Stimulated activated naive CD8-positive, alpha-beta T cell treated with anti-CD3 and anti-CD28 coated beads, Interleukin-15, amount 100 ng/mL, for 72 hours (primary cell): ENCODE results near the gene VWC2.
A peak's percentile ranks its signal among the peaks of the same experiment; 100 is the strongest.
"Not testable (repeated sequence)": the region's sequence is repeated elsewhere in the genome, so short reads cannot be mapped to it uniquely, and the experiment has no call there.

ENCODE experiments used
- ATAC-seq: fragments of 150-1000 bp; cut with Tn5 transposase; 2 replicates; pipeline ENCODE4 v1.10.0; 2021; ENCODE audit warnings: mild to moderate bottlenecking, moderate library complexity
- DNase-seq, 2 donors: peaks; one replicate each; pipeline ENCODE4 v3.0.0; 2021 to 2022
- H3K27ac Mint-ChIP-seq, 2 donors: one replicate each; pipeline ENCODE4 v1.8.0; 2022; ENCODE audit warnings: mild to moderate bottlenecking in 2 of 2, mixed read lengths in 2 of 2, moderate library complexity in 2 of 2
- H3K27me3 Mint-ChIP-seq: one replicate; pipeline ENCODE4 v1.8.0; 2022; ENCODE audit warnings: mixed read lengths
- H3K4me1 Mint-ChIP-seq: one replicate; pipeline ENCODE4 v1.8.0; 2022; ENCODE audit warnings: mild to moderate bottlenecking, mixed read lengths
- H3K4me3 Mint-ChIP-seq, 2 donors: one replicate each; pipeline ENCODE4 v1.8.0; 2022; ENCODE audit warnings: mild to moderate bottlenecking in 2 of 2, mixed read lengths in 2 of 2, moderate library complexity in 1 of 2
- H3K9me3 Mint-ChIP-seq, 2 donors: one replicate each; pipeline ENCODE4 v1.8.0; 2022; ENCODE audit warnings: mixed read lengths in 2 of 2

Gene VWC2

DNA sequence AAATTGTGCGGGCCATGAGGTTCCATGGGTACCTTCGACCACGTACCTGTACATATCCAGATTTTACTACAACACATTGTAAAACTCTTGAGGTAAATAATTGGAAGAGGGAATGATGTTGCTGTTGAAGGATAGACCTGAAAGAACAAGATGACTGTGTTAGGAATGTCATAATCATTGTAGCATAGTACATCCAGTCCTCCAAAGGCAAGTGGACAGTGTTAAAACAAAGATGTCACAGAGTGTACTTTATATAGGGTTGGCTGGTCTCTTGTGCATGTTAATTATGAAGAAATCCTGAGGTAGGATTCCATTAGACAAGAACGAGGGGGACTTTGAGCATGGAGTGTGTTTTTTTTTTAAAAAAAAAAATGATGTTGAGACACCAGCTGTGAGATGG is 30.4 kb downstream of the VWC2 start:
- DNase-seq (no peak), ATAC-seq (no peak)
- Mint-ChIP-seq H3K4me1 (no peaks in the 10 kb centered on the region), H3K9me3 (no peaks in the 10 kb centered on the region), H3K4me3 (no peak overlapping the region), H3K27me3 (peaks cover 7% of the 10 kb centered on the region), H3K27ac (no peak overlapping the region)

DNA sequence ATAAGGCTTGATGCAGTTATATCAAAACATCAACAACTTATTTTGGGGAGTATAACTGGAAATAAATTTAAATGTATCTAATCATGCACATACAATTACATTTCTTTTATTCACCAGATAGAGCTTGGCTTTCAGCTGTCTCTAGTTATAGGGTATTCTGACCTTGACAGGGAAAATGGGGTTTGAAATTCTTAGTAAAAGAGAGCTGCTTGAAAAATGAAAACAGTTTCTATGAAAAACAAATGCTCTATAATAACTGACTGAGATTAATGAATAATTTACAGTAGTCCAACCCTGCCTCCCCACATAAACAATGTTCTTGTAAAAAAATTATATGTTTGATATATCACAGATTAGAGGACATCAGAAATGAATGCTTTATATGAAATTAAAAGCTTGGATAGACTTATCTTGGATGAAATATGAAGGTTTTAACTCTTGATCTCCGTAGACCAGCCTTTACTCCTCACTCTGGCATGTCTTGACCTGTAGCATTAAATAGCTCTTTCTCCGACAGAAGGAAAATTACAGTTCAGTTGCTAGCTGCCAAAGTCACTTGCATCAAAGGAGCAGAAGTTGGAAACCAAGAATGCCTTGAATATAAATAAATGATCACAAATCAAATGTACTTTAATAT is 32.1 kb downstream of the VWC2 start:
- Mint-ChIP-seq H3K27me3 (peaks cover 7% of the 10 kb centered on the region), H3K4me1 (no peaks in the 10 kb centered on the region), H3K9me3 (no peaks in the 10 kb centered on the region), H3K27ac (no peak overlapping the region), H3K4me3 (no peak overlapping the region)
- no peak for DNase-seq
- ATAC-seq: no peak

DNA sequence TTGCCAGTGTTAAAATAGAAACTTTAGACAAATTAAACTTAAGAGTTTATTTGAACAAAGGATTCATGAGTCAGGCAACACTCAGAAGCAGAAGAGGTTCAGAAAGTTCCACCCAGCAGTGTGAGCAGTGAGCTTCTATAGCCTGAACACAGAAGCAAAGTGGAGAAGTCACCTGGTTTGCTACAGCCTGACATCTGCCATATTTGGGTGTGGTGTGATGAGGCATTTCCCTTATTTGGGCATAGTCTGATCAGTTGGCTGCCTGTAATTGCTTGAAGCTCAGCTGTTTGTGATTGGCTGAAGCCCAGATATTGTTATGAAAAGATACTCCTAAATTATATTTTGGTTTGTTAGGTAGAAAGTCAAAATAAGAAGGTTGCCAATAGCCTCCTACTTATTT is 39.1 kb downstream of the VWC2 start:
- H3K4me1 Mint-ChIP-seq: no peaks in the 10 kb centered on the region
- no peaks in the 10 kb centered on the region for H3K27me3 Mint-ChIP-seq
- ATAC-seq (no peak), DNase-seq (no peak)
- no peak overlapping the region for H3K27ac Mint-ChIP-seq
- no peaks in the 10 kb centered on the region for H3K9me3 Mint-ChIP-seq
- no peak overlapping the region for H3K4me3 Mint-ChIP-seq

GRCh38 chr7:49817279-49817678 is 43.8 kb downstream of the VWC2 start:
- Mint-ChIP-seq H3K9me3 (no peaks in the 10 kb centered on the region), H3K4me3 (no peak overlapping the region), H3K4me1 (no peaks in the 10 kb centered on the region), H3K27ac (no peak overlapping the region), H3K27me3 (no peaks in the 10 kb centered on the region)
- ATAC-seq: no peak
- DNase-seq: no peak

DNA sequence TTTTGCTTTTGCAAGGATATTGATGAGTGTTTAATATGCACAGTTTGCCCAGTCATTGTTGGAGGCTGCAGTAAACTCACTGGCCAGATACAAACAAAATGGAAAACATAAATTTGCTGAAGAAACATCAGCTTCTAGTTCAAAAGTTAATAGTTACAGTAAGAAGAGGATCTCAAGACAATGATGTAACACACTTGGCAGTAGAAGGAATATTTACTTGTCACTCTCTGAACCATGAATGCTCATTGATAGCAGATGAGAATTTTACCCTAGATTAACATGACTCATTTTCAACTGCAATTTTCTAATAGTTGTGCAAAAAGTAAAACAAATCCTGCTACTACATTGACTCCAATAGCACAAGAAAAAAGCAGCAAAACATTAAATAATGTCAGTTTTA is 47.7 kb downstream of the VWC2 start:
- Mint-ChIP-seq H3K4me1 (no peaks in the 10 kb centered on the region), H3K9me3 (peaks cover 0 to 13% of the 10 kb centered on the region in 2 donors), H3K27ac (no peak overlapping the region), H3K4me3 (no peak overlapping the region), H3K27me3 (no peaks in the 10 kb centered on the region)
- ATAC-seq (no peak), DNase-seq (no peak)

DNA sequence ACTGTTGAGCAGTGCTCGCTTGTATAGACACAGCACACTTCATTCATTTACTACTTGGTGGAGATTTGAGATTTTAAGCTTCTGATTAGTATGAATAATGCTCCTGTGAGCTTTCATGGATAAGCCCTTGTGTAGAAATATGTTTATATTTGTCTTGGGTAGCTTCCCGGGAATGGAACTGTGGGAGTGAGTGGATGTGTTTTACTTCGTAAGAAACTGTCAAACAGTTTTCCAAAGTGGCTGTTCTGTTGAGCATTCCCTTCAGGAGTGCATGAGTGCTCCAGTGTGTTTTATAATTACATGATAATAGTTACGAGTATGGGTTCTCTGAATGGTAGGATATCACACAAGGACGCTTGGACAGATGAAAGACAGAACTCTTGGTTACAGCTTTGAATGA is 49.4 kb downstream of the VWC2 start:
- Mint-ChIP-seq H3K9me3 (peaks cover 0 to 13% of the 10 kb centered on the region in 2 donors), H3K4me3 (no peak overlapping the region)
- ATAC-seq: no peak

GRCh38 chr7:49823566-49823965 is 50.1 kb downstream of the VWC2 start:
- Mint-ChIP-seq H3K27me3 (no peaks in the 10 kb centered on the region), H3K9me3 (peaks cover 0 to 13% of the 10 kb centered on the region in 2 donors), H3K27ac (no peak overlapping the region), H3K4me1 (no peaks in the 10 kb centered on the region), H3K4me3 (no peak overlapping the region)
- no peak for DNase-seq
- no peak for ATAC-seq

More for the DNA sequence above, 49.4 kb downstream of the VWC2 start:
- Mint-ChIP-seq H3K4me1 (no peaks in the 10 kb centered on the region), H3K27ac (no peak overlapping the region), H3K27me3 (no peaks in the 10 kb centered on the region)
- no peak for DNase-seq

DNA sequence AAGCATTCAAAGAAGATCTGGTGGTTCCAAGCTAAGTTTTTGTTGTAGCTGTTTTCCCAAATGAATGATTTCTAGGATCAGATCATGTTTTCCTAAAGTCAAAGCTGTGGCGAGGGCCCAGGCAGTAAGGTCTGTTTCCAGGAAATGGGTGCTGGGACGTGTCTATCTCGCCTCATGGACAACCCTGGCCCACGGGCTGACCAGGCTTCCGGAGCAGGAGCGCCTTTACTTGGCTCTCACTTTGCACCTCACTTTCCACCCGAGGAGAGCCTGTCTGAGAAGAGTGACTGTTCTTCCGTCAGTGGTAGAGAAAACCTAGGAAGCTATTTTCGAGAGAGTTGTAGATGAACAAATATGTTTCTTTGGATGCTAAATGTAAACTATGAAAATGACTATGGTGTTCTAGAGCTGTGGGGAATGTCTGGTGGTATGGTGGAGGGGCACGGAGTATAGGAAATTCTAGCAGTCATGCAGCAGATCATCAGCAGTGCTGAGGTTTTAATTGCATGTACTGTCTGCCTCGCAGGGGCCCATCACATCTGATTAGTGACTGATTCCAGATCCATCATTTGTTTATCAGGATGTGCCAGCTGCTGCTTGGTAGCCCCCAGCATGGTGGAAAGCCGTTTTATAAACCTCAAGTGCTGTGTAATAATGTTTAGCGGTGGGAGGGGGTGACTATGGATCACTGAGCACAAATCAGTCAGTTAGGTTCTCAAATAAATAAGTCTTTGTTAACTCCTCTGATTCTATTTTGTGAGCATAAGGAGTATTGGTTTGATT is 66.6 kb downstream of the VWC2 start:
- peaks cover 12% of the 10 kb centered on the region for H3K27me3 Mint-ChIP-seq
- H3K27ac Mint-ChIP-seq: no peak overlapping the region
- no peak overlapping the region for H3K4me3 Mint-ChIP-seq

DNA sequence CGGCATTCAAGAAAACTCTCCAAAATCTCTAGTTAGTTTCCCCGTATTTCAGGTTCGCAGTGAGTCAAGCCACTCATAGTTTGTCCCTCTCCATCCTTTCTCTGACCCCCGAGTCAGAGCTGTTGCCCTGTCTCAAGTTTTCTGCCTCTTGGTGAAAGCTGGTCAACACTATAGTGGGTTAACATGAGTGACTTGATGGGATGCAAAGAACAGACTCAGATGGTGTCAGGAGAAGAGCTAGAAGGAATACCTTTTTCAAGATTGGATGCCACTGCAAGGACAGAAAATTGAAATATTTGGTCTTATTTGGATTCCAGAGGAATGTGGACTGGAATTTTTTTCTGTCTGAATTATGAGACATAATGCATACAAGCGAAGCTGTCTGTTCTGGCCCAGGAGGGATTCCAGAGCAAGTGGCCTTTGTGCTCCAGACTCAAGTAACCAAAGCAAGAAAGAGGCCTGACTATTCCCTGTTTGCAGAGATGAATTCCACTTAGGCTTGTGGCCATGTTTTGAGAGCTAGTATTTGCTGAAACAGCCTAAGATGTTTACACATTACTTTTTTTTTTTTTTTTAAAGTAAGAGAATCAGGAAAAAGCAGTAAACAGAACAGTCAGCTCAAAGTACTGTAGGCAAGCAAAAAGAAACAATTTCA is 67.4 kb downstream of the VWC2 start:
- no peaks in the 10 kb centered on the region for H3K4me1 Mint-ChIP-seq
- no peak overlapping the region for H3K27ac Mint-ChIP-seq
- no peak for DNase-seq
- H3K27me3 Mint-ChIP-seq: peaks cover 12% of the 10 kb centered on the region
- no peak overlapping the region for H3K4me3 Mint-ChIP-seq
- H3K9me3 Mint-ChIP-seq: no peaks in the 10 kb centered on the region
- ATAC-seq: no peak

More for the DNA sequence above, 66.6 kb downstream of the VWC2 start:
- no peak for ATAC-seq
- no peak for DNase-seq
- Mint-ChIP-seq H3K4me1 (no peaks in the 10 kb centered on the region), H3K9me3 (no peaks in the 10 kb centered on the region)

GRCh38 chr7:49845626-49846025 is 72.2 kb downstream of the VWC2 start:
- no peak overlapping the region for H3K4me3 Mint-ChIP-seq
- DNase-seq (no peak), ATAC-seq (no peak)
- peaks cover 13% of the 10 kb centered on the region for H3K27me3 Mint-ChIP-seq
- H3K9me3 Mint-ChIP-seq: no peaks in the 10 kb centered on the region
- H3K27ac Mint-ChIP-seq: no peak overlapping the region
- H3K4me1 Mint-ChIP-seq: no peaks in the 10 kb centered on the region

DNA sequence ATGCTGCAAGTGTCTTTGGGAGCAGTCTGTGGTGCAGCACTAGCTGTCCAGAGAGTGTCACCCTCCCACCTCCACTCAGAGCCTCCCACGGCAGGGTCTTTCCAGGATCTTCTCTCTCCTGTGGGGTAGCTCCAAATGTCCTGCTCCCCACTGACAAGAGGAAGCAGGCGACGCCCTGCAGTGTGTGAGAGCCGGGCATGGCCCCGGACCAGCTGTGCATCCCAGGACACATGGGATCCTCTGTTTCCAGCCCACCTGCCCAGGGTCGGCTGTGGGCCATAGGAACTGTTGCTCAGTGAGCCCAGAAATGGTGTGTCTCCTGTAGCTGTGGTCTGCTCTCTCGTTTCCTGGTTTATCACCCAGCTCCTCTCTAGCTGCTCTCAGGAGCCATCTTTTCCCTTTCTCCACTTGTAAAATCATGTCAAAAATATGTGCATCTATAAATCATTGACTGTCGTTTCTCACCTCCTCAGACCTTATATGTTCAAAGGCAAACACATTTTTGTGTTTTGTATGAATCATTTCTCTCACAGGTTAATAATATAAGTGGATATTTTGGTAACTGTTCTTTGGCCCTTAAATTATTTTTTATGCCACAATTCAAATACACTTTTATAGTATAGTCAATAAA is 74.9 kb downstream of the VWC2 start:
- Mint-ChIP-seq H3K27me3 (peaks cover 10% of the 10 kb centered on the region), H3K9me3 (no peaks in the 10 kb centered on the region), H3K4me1 (no peaks in the 10 kb centered on the region), H3K4me3 (no peak overlapping the region), H3K27ac (no peak overlapping the region)
- ATAC-seq (peak; percentile 12), DNase-seq (no peak)

DNA sequence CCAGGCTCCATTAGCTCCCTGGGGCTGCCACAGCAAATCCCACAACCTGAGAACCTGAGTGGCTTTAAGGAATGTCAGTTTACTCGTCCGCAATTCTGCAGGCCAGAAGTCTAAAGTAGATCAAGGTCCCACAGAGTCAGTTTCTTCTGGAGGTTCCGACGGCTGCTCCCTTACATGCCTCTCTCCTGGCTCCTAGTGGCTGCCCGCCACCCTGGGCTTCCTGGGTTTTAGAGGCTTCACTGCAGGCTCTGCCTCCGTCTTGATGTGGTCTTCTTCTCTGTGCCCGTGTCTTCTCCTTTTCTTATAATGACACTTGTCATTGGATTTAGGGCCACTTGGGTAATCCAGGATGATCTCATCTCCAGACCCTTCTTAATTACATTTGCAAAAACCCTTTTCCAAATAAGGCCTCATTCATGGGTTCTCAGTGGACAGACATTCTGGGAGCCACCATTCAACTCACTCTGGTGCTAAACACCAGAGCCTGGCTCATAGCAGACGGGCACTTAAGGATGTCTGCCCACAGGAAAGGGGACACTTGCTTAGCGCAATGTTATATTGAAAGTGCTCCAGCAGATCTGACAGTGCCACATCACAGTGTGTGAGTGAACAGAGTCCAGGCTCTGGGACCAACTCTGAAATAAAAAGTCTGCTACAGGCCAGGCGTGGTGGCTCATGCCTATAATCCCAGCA is 77.6 kb downstream of the VWC2 start:
- ATAC-seq (no peak), DNase-seq (no peak)
- H3K27me3 Mint-ChIP-seq: peaks cover 10% of the 10 kb centered on the region
- H3K4me1 Mint-ChIP-seq: no peaks in the 10 kb centered on the region
- H3K27ac Mint-ChIP-seq: no peak overlapping the region
- no peak overlapping the region for H3K4me3 Mint-ChIP-seq
- no peaks in the 10 kb centered on the region for H3K9me3 Mint-ChIP-seq

DNA sequence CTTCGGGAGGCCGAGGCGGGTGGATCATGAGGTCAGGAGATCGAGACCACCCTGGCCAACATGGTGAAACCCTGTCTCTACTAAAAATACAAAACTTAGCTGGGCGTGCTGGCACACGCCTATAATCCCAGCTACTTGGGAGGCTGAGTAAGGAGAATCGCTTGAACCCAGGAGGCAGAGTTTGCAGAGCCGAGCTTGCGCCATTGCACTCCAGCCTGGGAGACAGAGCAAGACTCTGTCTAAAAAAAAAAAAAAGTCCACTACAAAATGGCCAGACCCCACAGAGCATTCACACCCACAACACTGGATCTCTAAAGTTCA is 78.1 kb downstream of the VWC2 start:
- not testable (repeated sequence) for H3K4me3 Mint-ChIP-seq, H3K4me1 Mint-ChIP-seq, H3K27me3 Mint-ChIP-seq, H3K27ac Mint-ChIP-seq, H3K9me3 Mint-ChIP-seq, DNase-seq, ATAC-seq

GRCh38 chr7:49852619-49853462 is 79.4 kb downstream of the VWC2 start:
- Mint-ChIP-seq H3K4me1 (no peaks in the 10 kb centered on the region), H3K9me3 (no peaks in the 10 kb centered on the region), H3K27ac (peak overlapping the region in 1 of 2 donors; percentile 68), H3K4me3 (no peak overlapping the region), H3K27me3 (peaks cover 2% of the 10 kb centered on the region)
- ATAC-seq: peak; percentile 37
- DNase-seq: peak; percentile 13 to 22
